Activated CD8-positive, alpha-beta memory T cell treated with anti-CD3 and anti-CD28 coated beads, Interleukin-2, amount 50 U/mL, for 1 hour (primary cell): ENCODE data around the gene LZIC.

Source experiments
- DNase-seq: peaks from one replicate; pipeline ENCODE4 v3.0.0-alpha.2; 2020; ENCODE audit errors: extremely low read depth

The LZIC gene

DNA sequence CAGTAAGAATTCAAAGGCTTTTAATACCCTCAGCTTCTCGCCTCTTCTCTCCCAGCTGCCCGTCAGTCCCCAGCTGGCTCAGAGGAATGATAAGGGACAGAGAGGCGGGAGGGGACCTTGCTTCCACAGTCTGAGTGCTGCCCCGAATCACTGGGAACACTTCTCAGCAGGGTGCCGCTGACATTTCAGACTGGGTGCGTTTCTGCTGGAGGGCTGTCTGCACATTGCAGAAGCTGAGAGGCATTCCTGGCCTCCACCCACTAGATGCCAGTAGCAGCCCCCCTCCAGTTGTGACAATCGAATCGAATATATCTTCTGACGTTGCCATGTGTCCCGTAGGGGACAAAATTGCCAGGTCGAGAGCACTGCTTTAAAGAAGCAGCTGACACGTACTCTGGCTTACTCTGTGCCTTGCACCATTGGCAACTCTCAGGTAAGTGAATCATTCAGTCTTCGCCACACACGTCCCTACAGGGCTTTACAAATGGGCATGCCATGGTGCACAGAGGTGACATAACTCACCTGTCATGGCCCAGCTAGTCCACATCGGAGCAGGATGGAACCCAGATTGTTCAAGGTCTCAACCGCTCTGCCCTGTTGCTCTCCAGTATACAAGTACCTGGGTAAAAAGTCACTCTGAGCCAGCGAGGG, 57.0 kb downstream of the LZIC start:
- DNase-seq: no peak

DNA sequence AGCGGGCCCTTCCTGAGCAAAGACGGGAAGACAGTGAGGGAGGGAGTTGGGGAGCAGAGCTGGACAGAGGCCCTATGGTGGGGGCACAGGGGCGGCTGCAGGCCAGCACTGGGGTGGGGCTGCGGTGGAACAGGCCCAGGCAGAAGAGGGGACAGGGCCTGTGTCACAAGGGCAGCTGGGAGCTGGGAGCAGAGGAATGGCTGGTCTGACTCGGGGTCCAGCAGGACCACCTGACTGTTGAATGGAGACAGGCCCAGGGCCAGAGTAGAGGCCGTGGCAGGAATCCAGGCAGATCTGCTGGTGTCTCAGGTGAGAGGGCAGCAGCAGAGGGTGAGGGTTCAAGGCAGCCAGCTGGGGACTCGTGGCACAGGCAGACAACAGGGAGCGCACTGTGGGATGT, 58.4 kb downstream of the LZIC start:
- DNase-seq: no peak

DNA sequence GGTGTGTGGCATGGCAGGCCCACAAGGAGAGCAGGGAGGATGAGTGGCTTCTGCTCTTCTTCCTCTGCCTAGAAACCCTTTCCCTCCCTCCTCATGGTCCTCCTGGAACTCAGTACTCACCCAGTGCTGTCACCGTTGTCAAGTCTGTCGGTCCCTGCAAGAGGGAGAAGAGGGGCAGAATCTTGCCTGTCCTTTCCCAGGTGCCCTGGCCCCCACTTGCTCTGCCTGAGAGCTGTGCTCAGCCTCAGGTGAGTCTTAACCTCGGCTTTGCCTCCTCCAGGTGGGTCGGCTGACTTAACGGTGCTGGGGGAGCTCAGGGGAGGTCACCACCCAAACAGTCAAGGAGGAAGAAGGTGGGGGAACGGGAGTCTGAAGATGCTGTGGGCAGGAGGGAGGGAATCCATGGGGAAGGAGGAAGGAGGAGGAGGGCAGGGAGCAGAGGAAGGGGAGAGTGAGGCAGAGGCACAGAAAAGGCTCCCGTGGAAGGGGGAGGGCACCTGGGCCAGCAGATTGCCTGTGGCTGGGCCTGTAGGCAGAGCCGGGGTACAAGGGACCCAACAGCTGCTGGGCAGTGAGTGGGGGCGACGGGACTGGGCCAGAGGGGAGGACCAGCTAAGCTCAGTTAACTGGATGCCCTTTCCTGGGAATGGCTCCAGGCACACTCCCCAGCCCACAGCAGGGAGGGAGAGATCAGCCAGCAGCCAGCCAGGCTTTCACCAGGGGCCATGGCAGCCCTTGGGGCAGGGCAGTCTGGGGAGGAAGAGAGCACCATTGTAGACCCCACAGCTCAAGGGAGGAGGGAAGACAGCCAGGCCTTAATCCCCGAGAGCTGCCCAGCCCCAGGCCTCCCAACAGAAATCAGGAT, 59.4 kb downstream of the LZIC start:
- no peak for DNase-seq

DNA sequence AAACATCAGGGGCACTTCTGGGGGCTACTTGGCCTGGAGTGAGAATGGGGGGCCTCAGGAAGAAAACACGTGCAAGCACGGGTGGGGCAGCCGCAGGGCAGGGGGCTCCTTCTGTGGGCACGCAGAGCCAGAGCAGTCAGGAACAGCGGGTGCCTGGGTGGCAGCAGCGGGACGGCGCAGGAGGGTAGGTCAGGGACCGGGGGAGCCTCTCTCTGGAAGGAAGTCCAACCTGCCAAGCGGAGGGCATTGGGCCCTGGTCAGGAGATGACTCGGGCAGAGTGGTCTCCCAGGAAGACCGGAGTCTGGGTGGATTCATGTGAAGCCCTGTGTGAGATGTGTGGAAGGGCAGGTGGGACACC, 60.3 kb downstream of the LZIC start:
- DNase-seq: no peak

DNA sequence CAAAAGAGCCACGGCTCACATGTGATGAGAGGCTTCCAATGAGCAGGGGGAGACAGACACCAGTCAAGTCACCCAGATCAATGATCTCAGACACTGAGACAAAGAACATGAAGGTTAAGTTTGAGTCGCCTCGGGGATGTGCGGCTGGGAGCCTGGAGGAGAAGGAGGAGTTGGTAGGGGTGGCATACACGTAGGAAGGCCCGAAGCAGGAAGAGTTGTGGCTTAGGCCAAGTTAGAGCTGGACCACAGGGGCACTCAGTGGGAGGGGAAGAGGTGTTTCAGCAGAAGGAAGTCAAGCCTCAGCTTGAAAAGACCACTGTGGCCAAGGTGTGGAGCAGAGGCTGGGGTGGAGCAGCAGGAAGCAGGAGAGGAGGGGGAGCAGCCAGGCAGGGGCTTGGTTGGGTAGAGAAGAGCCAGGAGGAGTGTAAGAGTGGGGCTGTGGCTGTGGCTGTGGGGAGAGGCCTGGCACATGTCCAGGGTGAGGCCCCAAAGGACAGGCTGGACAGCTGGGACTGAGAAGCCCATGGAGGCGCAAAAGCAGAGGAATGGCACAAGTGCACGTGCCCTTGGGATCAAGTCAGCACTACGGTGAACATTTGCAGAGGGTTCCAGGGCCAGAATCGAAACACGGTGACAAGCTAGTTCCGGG, 60.8 kb downstream of the LZIC start:
- no peak for DNase-seq

DNA sequence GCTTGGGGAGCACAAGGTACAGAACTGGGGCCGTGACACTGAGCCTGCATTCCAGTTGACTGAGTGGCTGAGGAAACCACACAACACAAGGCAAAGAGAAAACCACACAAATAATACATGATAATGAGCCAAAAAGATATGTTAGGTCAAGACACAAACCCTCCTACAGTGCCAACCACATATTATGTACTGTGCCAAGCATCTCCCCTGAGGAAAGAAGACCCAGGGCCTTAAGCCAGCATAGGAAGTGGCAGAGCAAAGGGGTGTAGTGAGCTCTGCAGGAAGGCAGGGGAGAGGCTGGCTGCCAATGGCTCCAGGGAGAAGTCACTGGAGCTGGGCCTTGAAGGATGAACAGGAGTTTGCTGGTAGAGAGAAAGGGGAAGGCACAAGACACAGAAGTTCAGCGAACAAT, 61.3 kb downstream of the LZIC start:
- no peak for DNase-seq
